Measurements from ENCODE around the gene SLC7A1.

SLC7A1 gene

DNA sequence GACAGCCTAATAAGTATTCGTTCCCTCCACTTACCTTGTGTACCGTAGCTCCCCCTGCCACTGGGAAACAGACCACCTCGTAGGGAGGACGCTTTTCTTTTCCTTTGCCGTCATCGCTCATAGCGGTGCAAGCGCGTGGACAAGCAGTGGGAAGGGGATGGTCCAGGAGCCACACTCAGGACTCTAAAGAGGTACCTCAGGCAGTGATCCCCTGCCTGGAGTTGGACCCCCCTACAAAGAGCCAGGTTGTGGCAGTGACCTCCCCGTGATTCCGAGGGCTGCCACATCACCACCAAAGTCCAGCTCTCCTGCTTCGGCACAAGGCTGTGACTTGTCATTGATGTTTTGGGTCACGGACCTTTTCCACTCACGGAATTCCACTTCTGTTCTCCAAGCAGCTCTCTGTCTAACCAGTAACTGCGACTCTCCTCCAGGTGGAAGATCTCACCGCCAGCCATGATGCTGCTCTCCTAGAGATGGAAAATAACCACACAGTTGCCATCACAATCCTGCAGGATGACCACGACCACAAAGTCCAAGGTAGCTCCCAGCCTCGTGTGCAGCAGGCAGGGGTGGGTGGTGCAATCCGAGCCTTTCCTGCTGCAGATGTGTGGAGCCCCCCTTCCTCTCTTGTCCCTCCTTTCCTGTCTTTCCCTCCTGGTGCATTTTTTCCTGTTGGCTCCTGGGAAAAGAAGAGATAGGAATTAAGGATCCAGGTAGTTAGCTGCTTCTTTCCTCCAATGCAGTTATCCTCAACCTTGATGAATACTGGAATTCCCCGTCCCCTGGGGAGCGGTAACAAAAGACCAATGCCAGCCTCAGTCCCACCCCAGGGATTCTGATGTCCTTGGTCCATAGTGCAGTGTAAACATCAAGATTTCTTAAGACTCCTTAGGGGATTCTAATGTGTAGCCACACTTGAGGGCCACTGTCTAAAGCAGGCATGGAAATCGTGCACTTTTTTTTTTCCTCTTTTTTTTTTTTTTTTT is 107.7 kb downstream of the SLC7A1 start:
- DNase-seq (ENCODE audit: low read depth) = no peak

DNA sequence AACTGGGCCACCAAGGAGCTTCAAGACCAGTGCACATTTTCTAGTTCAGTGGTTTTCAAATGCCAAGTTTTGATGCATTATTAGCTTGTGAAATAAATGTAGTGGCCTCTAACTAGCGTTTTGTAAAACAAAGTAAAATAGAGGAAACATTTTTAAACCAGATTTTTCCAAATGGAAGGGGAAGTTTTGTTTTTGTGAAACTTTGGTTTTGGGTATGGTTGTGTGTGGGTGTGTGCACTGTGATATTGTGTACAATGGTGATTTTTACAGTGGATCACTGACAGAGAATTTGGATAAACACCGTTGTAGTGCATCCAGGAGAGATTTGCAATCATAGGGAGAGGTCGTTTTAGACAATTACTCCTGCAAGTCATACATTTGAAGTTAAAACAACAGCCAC is 108.9 kb downstream of the SLC7A1 start:
- DNase-seq (ENCODE audit: low read depth) = no peak

DNA sequence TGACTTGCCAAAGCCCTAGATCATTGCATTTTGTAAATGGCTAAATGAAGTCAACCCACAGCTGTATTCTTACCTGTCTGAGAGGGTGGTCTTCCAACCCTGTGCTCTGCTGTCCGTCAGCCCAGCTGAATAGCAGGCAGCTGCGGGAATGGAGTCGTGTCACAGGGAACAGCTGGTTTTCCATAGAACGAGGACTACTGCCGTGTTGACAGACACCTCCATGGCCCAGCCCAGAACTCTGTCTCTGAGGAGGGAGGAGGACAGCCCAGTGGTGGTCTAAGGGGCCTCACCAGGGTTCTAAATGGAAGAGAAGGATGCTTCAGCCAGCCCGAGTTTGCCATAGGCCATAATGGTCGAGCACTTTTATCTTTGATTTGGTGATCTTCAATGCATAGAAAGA is 110.7 kb downstream of the SLC7A1 start:
- no peak for DNase-seq (ENCODE audit: low read depth)

DNA sequence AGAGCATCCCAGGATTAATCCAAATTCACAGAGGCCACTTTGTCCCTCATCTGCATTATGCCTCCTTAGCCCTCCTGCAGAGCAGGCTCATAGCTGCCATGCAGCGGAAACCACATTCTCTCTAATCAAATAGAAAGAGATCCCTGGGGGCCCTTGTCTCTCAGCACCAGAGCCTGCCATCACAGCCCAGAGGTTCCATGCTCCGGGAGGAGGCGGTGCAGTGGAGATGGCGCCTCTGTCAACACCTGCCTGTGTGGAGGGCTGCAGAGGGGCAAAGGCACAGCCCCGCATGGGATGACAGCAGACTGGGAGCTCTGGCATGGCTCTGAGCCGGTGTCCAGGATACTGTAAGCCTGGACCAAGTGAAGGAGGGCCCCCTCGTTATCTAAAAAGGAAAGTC is 111.3 kb downstream of the SLC7A1 start:
- no peak for DNase-seq (ENCODE audit: low read depth)

DNA sequence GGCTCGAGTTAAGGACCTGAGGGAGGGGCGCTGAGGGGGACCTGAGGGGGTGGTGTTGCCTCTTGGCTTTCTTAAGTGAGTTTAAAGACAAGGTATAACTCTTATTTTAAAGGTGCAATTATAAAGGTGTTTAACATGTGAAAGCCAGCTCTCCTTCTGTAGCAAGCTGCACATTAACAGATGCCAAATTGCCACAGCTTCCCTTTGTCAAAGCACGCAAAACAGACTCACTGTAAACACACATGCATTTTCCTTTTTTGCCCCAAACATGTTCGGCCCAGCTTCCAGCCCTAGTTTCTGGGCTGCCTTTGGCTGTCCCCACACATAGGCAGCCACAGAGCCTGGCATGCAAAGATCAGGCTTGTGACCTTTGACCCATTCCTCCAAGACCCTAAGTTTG is 111.9 kb downstream of the SLC7A1 start:
- no peak for DNase-seq (ENCODE audit: low read depth)

DNA sequence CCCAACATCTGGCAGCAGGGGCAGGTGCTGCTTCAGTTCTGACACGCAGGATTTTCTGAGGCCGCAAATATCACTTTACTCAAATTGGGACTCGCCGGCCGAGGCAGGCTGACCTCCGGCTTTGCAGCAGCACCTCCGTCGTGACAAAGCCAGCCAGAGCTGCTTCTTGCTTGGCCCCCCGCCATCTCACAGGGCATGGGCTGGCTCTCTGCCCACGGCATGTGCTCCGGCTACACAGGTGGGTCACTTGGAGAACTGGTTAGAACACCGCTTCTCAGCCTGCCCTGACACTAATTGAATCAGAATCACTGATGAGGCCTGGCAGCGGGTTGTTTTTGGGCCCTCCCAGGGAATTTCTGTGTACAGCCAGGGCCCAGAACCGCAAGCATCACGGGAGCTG is 112.3 kb downstream of the SLC7A1 start:
- no peak for DNase-seq (ENCODE audit: low read depth)

DNA sequence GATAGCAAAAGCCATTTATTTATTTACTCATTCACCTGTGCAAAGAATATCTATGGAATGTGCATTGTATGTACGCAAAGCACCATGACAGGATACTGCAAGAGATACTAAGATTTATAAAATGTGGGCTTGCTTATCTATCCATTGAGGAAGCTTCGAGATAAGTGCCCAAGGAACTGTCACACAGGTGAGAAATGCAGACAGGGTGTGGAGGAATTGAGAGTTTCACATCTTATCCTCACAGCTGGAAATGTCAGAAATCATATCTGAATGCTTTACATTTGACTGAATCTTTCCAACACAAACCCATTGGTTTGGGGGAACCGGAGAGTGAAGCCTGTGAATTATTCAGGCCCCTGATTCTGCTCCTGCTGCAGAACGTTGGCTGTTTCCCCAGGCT is 113.0 kb downstream of the SLC7A1 start:
- DNase-seq (ENCODE audit: low read depth) = no peak

DNA sequence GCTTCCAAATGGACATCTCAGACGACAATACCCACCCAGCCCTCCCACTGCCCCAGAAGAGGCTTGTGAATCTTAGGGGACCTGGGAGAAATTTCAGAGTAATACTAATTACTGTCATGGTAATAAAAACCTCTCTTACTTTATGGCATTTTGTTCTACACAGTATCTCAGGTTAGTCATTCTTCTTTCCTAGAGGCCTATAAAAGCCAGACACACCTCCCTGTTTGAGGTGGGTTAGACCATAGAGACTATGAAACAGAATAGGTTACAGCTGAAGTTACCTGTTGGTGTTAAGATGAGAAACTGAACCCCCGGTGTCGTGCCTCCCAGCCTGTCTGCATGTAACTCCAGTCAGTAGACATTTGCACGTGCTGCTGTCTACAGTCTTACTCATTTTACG is 113.9 kb downstream of the SLC7A1 start:
- no peak for DNase-seq (ENCODE audit: low read depth)

DNA sequence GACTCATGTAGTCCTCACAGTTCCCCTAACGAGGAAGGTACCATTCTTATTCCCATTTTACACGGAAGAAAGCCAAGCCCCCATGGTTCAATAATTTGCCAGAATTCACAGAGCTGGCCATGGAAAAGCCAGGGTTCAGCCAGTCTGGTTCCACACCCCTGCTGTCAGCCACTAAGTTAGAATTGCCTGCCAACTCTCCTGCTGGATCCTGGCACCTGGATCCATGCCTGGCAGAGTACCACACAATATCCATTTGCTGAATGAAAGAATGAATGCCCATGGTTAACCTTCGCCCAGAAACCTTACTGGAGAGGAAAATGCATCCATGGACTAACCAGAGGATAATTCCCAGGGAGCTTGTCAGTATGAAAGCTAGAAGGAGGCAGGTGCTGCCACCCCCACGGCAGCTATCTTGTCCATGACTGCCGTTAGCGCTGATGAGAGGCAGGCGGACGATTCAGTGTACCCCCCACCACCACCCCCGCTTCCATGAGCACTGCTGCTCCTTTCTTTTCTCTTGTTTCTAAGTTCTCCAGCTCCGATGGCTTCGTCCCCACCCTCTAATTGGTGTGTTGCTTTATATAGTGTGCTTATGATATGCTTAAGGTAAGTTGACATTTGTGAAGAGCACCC is 114.5 kb downstream of the SLC7A1 start:
- DNase-seq (ENCODE audit: low read depth) = no peak

DNA sequence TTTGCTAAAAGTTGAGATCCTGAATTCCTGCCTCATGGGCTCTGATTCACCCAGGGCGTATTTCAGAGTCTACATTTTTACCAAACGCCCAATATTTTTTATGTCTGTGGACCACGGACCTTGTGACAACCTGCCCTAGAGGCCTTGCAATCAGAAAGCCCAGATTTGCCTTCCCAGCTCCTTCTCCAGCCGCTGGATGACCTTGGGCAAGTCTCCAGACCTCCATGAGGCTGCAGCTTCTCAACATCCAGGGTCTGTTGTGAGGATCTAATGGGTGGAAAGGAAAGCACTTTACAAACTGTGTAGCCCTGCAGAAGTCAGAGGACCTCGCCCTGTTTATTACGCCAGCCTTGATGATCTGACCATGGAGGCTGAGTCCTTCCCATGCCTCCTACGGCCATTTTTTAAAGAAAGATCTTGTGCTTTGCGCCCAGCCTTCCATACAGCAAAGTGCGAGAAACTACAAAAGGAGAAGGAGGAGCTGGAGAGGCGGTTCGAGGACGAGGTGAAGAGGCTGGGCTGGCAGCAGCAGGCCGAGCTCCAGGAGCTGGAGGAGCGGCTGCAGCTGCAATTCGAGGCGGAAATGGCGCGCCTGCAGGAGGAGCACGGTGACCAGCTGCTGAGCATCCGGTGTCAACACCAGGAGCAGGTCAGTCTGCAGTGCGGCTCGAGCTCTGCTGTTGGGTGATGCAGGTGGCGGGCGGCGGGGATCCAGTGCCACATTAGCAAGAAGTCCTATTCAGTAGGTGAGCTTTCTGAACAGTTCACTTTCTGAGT is 115.6 kb downstream of the SLC7A1 start:
- no peak for DNase-seq (ENCODE audit: low read depth)

DNA sequence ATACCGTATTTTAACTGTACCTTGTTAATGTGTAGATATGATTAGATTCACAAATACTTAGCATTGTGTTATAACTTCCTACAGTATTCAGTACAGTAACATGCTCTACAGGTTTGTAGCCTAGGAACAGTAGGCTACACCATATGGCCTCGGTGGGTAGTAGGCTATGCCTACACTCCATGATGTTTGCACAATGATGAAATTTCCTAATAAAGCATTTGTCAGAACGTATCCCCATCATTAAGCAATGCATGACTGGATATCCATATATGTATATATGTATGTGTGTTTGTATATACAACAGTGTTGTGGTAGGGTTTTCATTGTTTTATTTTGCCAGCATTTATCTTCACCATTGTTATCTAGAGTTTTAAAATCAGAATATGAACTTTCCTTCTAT is 119.4 kb downstream of the SLC7A1 start:
- no peak for DNase-seq (ENCODE audit: low read depth)

DNA sequence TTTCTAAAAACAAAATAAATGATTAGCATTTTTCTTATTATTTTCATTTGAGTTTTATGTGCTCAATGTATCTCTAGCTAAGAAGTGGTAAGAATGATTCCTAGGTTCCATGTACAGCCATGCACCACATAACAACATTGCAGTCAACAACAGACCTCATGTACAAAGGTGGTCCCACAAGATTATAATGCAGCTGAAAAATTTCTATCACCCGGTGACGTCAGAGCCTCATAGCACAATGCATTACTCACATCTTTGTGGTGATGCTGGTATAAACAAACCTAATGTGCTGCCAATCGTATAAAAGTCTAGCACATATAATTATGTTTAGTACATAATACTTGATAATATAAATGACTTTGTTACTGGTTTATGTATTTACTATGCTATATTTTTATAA is 120.5 kb downstream of the SLC7A1 start:
- no peak for DNase-seq (ENCODE audit: low read depth)

DNA sequence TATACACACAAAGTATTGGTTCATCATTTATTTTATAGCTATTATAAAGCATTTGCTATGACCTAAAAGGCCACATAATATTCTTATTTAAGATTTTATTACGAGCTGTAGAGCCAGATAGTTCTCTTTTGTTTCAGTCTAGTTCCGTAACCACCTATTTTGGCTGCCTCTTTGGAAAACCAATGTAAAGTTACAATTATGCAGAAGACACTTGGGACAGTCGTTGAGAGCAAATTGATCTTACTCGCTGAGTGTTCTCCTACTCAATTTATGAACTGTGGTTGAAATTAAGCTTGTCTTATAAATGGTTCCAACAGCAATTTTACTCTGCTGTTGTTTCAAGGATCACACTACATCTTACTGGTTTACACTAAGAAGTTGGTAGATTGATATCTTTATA is 122.3 kb downstream of the SLC7A1 start:
- no peak for DNase-seq (ENCODE audit: low read depth)

DNA sequence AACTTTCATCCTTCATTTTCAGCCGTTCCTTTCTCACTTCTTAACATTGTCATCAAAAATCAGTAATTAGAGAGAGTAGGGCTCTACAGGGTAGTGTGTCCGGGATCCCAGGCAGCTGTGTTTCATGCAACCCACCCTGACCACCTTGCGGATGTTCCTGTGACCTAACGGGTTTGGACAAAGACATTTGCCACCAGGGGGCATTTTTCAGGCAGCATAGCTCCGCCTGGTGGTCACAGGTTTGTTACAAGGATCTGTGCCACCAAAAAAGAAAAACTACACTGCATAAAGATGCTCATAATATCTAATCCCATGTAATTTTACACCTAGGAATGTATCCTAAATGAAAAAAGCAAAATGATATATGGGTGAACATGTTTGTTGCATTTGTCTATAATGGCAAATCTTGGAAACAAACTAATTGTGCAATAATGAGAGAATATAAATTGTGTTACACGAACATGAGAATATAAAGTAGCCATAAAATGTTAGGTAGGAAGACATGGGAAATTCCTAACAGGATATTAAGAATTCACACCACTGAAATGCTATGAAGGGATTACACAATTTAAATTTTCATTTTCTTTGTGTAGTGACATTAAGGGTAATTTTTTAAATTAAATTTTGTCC is 123.0 kb downstream of the SLC7A1 start:
- DNase-seq (ENCODE audit: low read depth) = peak; percentile 4

DNA sequence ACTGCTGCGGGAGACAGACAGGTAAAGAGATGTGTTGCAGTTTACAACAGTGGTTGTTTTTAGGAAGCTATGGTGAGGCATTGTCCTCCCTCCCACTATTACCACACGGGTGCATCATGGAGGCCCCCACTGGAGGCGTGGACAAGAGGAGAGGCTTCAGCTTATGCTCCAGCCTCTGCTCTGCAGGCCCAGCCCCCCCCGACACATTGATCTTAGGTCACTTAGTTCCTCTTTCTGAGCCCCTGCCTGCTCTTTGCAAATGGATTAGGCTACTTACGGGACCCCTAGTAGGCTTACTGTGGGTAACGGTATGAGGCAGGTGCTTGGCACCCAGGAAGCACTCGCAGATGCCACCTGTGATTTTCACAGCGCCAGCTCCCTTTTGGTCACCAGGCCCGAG is 123.9 kb downstream of the SLC7A1 start:
- no peak for DNase-seq (ENCODE audit: low read depth)

DNA sequence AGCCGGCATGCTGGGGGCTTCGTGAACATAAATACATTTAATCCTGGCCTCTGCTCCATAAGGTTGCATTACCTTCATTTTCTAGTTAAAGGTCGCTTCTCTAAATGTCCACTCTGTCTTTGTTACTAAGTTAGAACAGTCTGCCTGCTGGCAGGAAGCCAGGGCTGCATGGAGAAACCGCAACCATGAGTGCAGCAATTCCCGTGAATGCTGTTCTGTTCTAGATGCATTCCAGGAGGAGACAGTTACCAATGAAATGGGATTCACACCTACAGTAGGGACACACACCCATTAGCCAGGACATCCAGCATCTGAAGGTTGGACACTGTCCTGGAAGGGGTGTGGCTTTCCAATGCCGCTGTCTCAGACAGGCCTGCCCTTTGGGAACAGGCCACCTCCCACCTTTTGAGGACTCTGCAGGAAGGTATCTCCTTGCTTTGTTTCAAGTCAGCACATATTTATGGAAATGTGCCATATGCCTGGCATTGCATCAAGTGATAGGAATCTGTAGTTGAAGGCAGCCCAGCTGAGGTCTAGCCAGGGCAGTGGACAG is 129.7 kb downstream of the SLC7A1 start:
- DNase-seq (ENCODE audit: low read depth) = no peak

DNA sequence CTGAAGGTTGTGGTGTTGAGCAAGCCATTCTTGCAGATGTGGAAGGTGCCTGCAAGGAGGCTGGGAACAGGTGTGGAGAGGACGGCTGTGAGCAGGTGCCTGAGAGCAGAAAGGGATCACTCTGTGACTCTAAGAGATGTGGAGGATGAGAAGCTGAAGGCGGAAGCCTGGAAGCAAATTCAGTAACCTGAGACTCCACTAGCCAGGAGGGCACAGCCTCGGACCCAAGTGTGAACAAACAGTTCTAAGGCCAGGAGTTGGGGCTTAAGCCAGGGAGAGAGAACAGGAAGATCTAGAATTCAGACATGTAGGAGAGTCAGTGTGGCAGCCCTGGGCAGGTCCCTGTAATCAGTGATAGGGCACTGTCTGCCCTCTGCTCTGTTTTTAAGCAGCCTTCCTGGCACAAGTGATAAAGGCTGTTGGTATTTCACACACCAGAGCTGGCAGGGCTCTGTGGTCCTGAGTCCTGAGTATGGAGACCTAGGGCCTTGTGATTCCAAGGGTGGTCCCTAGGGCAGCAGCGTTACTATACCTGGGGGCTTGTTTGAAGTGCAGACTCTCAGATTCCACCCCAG is 131.3 kb downstream of the SLC7A1 start:
- DNase-seq (ENCODE audit: low read depth) = no peak

DNA sequence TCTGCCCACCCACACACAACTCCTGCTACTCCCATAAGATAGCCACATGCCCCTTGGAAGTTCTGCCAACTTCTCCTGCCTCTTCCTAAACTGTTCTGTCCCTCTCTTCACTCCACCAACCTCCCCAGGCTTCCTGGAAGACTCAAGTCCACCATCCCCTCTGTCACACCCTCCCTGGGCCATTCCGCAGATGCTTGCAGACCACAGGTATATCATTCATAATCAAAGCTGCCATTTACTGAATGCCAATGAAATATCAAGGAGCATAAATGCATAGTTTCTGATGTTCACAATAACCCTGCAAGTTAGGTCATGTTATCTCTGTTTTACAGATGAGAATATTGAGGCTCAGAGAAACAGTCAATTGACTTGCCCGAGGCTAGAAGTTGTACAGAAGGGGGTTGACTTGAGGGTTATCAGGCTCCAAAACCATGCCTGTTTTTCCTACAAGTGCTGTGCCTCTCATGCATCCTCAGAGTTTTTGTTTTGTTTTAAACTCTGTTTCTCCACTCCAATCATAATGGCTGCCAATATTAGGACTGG is 135.6 kb downstream of the SLC7A1 start:
- DNase-seq (ENCODE audit: low read depth) = no peak
